ENCODE data around the gene FOXP1.

FOXP1 gene

DNA sequence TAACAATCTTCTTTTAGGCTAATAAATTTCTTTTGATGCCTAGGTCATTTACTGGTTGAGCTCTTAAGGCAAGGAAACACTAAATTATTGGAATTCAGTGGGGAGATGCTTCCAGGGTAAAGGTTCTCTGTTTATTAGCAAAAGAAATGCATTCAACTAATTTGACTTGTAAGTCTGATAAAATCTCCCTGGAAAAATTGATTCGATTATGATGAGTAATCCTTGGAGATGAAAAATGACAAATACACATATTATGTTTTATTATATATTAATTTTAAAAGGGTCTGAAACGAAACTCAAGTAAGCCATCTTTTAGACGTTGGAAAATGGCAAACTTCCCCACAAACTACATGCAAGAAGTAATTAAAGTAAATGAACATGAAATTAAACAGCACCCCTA is 328.0 kb downstream of the FOXP1 start:
- Histone ChIP-seq H3K4me3 (ENCODE audit: insufficient read depth, low read length, poor library complexity, severe bottlenecking) (no peak overlapping the region), H3K9ac (ENCODE audit: low read length) (no peak overlapping the region), H3K79me2 (ENCODE audit: insufficient read depth, low read length) (no peaks in the 10 kb centered on the region), H3K4me2 (ENCODE audit: low read depth, low read length, poor library complexity, severe bottlenecking) (no peak overlapping the region), H3F3A (ENCODE audit: insufficient read depth) (no peaks in the 10 kb centered on the region), H4K20me1 (ENCODE audit: low read depth, low read length) (no peaks in the 10 kb centered on the region), H3K36me3 (ENCODE audit: low read length) (no peaks in the 10 kb centered on the region), H3K9me3 (ENCODE audit: insufficient read depth, low read length) (no peaks in the 10 kb centered on the region), H3K27me3 (ENCODE audit: low read length) (no peaks in the 10 kb centered on the region), H2AFZ (ENCODE audit: low read depth, low read length, severe bottlenecking) (no peak overlapping the region), H3K9me2 (replicated peaks; ENCODE audit: insufficient read depth, low read length) (no peaks in the 10 kb centered on the region), H3K27ac (ENCODE audit: low read depth, low read length) (no peak overlapping the region)
- TF ChIP-seq, protein P1, sequence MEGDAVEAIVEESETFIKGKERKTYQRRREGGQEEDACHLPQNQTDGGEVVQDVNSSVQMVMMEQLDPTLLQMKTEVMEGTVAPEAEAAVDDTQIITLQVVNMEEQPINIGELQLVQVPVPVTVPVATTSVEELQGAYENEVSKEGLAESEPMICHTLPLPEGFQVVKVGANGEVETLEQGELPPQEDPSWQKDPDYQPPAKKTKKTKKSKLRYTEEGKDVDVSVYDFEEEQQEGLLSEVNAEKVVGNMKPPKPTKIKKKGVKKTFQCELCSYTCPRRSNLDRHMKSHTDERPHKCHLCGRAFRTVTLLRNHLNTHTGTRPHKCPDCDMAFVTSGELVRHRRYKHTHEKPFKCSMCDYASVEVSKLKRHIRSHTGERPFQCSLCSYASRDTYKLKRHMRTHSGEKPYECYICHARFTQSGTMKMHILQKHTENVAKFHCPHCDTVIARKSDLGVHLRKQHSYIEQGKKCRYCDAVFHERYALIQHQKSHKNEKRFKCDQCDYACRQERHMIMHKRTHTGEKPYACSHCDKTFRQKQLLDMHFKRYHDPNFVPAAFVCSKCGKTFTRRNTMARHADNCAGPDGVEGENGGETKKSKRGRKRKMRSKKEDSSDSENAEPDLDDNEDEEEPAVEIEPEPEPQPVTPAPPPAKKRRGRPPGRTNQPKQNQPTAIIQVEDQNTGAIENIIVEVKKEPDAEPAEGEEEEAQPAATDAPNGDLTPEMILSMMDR (IDR thresholded peaks at IDR 0.05; ENCODE audit: insufficient read depth, low read length, poor library complexity, severe bottlenecking): no peak

DNA sequence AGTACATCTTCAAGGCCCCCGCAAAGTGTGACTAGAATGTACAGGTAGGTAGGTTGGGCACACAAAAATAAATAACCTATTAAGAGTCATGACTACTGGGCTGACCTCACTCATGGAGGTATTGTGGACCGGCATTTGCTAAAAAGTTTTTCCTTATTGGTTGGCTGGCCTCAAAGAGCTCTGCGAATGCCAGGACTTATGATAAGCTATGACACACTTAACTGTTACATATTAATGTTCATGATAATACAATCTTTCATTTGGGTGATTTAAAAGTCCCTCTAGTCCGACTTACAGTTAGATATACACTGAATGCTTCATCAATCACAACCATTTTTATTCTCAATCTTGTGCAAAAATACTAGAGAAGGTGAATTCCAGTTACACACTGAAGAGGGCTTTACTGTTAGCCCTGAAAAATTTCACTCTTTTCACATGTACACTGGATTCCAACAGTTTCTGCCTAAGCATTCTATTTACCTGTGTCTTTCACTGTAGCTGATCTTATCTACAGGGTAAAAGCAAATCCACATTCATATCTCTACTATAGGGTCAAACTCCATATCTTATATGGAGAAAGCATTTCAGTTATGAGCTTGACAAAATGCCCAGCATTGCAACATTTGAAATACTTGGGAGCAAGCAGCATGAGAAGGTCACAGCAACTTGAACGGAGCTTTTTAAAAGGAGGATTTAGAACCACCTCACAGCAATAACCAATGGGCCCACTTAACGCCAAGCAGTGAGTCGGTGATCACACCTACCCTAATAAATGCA is 329.1 kb downstream of the FOXP1 start:
- TF ChIP-seq, protein P1 (IDR thresholded peaks at IDR 0.05; ENCODE audit: insufficient read depth, low read length, poor library complexity, severe bottlenecking): no peak
- no peak for TF ChIP-seq EZH2phosphoT487 (conservative IDR thresholded peaks at IDR 0.05; ENCODE audit: low read length)
- Histone ChIP-seq H4K20me1 (ENCODE audit: low read depth, low read length) (no peaks in the 10 kb centered on the region), H3K4me3 (ENCODE audit: insufficient read depth, low read length, poor library complexity, severe bottlenecking) (no peak overlapping the region), H3K27ac (ENCODE audit: low read depth, low read length) (no peak overlapping the region), H3F3A (ENCODE audit: insufficient read depth) (no peaks in the 10 kb centered on the region), H3K9me3 (ENCODE audit: insufficient read depth, low read length) (no peaks in the 10 kb centered on the region), H3K9me2 (replicated peaks; ENCODE audit: insufficient read depth, low read length) (no peaks in the 10 kb centered on the region), H3K79me2 (ENCODE audit: insufficient read depth, low read length) (no peaks in the 10 kb centered on the region), H3K9ac (ENCODE audit: low read length) (no peak overlapping the region), H2AFZ (ENCODE audit: low read depth, low read length, severe bottlenecking) (no peak overlapping the region), H3K27me3 (ENCODE audit: low read length) (no peaks in the 10 kb centered on the region), H3K4me2 (ENCODE audit: low read depth, low read length, poor library complexity, severe bottlenecking) (no peak overlapping the region), H3K36me3 (ENCODE audit: low read length) (no peaks in the 10 kb centered on the region)

DNA sequence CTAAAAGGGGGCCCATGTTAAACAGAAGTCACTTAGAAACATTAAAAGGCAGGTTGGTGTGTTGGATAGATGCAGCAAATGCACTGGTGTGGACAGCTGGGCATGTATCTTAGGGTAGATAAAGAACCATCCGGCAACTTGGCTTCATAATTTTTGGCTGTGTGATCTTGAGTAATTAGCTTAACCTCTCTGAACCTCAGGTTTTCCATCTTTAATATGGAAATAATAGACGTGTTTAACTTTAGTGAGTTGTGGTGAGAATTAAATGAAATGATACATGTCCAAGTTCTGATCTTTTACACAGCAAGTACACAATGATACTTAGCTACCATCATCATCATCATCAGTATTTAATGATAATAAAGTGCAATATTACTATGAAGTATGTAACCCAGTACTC is 330.4 kb downstream of the FOXP1 start:
- Histone ChIP-seq H3K9me2 (replicated peaks; ENCODE audit: insufficient read depth, low read length) (no peaks in the 10 kb centered on the region), H3K27me3 (ENCODE audit: low read length) (no peaks in the 10 kb centered on the region), H3K79me2 (ENCODE audit: insufficient read depth, low read length) (no peaks in the 10 kb centered on the region), H4K20me1 (ENCODE audit: low read depth, low read length) (no peaks in the 10 kb centered on the region), H3K36me3 (ENCODE audit: low read length) (no peaks in the 10 kb centered on the region), H3K9ac (ENCODE audit: low read length) (no peak overlapping the region), H3F3A (ENCODE audit: insufficient read depth) (no peaks in the 10 kb centered on the region), H3K9me3 (ENCODE audit: insufficient read depth, low read length) (no peaks in the 10 kb centered on the region), H3K27ac (ENCODE audit: low read depth, low read length) (no peak overlapping the region), H3K4me3 (ENCODE audit: insufficient read depth, low read length, poor library complexity, severe bottlenecking) (no peak overlapping the region), H3K4me2 (ENCODE audit: low read depth, low read length, poor library complexity, severe bottlenecking) (no peak overlapping the region), H2AFZ (ENCODE audit: low read depth, low read length, severe bottlenecking) (no peak overlapping the region)
- no peak for TF ChIP-seq EZH2phosphoT487 (conservative IDR thresholded peaks at IDR 0.05; ENCODE audit: low read length)
- TF ChIP-seq, protein P1 (IDR thresholded peaks at IDR 0.05; ENCODE audit: insufficient read depth, low read length, poor library complexity, severe bottlenecking): no peak

Data from SU-DHL-6 (cell line).